ENCODE data around the gene SH3PXD2B.

DNA sequence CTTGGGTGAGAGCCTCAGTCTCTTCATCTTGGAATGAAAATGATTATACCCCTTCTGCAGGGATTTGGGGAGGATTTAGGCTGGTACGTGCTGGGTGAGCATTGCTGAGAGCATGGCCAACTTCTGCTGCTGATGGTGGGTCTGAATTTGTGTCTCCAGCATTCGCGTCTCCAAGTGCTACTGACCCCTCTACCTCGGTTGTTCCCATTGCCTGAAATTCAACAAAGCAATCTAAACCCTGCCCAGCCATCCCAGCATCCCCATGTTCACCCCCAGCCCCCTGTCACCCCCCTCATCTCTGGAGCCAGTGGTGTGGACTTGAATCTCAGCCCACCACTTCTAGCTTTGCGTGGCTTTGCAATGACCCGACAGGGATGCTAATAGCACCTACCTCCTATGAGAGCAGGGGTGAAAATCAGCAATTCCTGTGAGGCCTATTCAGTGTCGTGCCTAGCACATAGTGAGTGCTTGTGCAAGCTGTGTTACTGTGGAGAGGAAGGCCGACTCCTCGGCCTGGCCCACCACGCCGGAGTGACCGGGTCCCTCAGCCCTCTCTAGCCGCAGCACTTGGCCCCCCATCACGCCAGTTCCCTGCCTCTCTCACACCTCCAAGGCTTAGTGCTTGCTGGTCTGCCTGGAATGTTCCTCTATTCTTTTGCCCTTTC is 43.4 kb upstream of the SH3PXD2B start:
- TF ChIP-seq FOXA1 (IDR thresholded peaks at IDR 0.05): no peak
- TF ChIP-seq FOXA1 (CRISPR knock-in tag; IDR thresholded peaks at IDR 0.05): no peak
- no peak for TF ChIP-seq NFKBIZ (CRISPR knock-in tag; IDR thresholded peaks at IDR 0.05)
- TF ChIP-seq YY1 (IDR thresholded peaks at IDR 0.05; ENCODE audit: insufficient read depth, insufficient replicate concordance, low read depth, low read length): no peak
- no peak for TF ChIP-seq GFI1 (CRISPR knock-in tag; IDR thresholded peaks at IDR 0.05; ENCODE audit: borderline replicate concordance)
- TF ChIP-seq CBX1 (IDR thresholded peaks at IDR 0.05; ENCODE audit: low read depth): no peak
